ENCODE results near the gene GPX8.

The GPX8 gene, protein sequence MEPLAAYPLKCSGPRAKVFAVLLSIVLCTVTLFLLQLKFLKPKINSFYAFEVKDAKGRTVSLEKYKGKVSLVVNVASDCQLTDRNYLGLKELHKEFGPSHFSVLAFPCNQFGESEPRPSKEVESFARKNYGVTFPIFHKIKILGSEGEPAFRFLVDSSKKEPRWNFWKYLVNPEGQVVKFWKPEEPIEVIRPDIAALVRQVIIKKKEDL

GRCh38 chr5:55159763-55160492 lies at the start of gene GPX8:
TSS of gene GPX8 (plus strand) at chr5:55160171. CDS start at chr5:55160193, 22 bp downstream.
- DNase-seq (ENCODE audit: low read depth): no peak

GRCh38 chr5:55110217-55110616 lies 49.8 kb upstream of the GPX8 start:
- DNase-seq (ENCODE audit: low read depth): no peak

- no peak for DNase-seq (ENCODE audit: low read depth)
These were observed 46.6 kb upstream of the GPX8 start for GRCh38 chr5:55113327-55113726.

GRCh38 chr5:55114061-55114460 lies 45.9 kb upstream of the GPX8 start:
- DNase-seq (ENCODE audit: low read depth): no peak

GRCh38 chr5:55123365-55123764 lies 36.6 kb upstream of the GPX8 start:
- no peak for DNase-seq (ENCODE audit: low read depth)

GRCh38 chr5:55134053-55134722 lies 25.8 kb upstream of the GPX8 start:
- no peak for DNase-seq (ENCODE audit: low read depth)

GRCh38 chr5:55136521-55136920 lies 23.4 kb upstream of the GPX8 start:
- DNase-seq (ENCODE audit: low read depth): no peak

- no peak for DNase-seq (ENCODE audit: low read depth)
These were observed 18.9 kb upstream of the GPX8 start for GRCh38 chr5:55140908-55141665.

DNA sequence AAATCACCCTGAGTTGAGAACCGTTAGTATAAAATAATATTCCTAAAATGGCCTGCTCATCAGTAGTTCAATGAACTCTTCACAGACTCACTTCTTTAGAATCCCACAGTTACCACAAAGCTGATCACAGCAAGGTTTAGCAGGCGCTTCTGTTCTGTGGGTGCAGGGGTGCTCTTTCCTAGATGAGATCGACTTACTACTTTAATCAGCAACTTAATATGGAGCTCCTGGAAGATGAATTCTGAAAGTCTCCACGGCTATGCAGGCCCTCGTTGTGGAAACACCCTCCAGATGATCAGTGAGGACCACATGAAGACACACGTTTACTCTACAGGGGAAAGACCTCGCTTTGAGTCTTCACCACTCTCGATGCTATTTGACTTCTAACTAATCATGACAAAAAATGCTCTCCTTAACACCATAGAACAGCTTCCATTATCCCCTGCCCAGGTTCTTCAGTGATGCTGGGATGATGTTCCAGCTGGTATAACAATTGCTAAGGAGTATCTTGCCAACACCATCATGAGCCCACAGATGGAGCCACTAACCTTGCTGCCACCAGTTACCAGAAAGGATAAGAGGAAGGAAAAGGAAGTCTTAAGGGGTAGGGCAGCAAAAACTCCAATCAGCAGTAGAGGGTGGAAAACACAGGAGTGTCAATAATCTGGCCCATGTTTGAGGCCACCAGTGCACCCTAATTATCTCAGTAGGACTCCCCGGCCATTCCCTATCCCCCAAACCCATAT lies 17.9 kb upstream of the GPX8 start:
- DNase-seq (ENCODE audit: low read depth): no peak

- no peak for DNase-seq (ENCODE audit: low read depth)
These were observed 16.3 kb upstream of the GPX8 start for GRCh38 chr5:55143624-55144023.

GRCh38 chr5:55146080-55146479 lies 13.9 kb upstream of the GPX8 start:
- no peak for DNase-seq (ENCODE audit: low read depth)

DNA sequence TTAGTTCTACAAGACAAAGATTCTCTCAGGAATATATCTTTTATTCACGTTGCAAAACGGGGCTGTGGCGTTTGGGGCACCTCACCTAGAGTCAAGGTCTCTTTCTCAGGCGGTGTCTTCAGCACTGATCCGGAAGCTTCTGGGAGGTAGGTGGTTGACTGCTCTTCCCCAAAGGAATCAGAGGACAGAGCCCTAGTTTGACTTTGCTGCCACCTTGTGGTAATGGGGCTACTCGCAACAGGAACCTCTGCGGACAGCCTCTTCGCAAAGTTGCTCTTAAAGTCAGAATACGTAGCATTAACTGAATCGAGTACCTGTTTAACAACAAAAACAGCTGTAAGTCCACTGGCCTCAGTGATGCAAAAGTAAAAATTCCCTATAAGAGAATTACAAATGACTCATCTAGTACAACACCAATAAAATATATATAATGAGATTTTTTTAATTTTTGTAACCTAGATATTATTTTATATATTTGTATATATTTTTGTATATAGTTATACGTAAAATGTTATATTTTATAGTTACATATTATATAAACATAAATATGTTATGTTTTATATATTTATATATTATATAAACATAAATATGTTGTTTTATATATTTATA lies 13.3 kb upstream of the GPX8 start:
- no peak for DNase-seq (ENCODE audit: low read depth)

GRCh38 chr5:55149308-55149795 lies 10.6 kb upstream of the GPX8 start:
- DNase-seq (ENCODE audit: low read depth): no peak

DNA sequence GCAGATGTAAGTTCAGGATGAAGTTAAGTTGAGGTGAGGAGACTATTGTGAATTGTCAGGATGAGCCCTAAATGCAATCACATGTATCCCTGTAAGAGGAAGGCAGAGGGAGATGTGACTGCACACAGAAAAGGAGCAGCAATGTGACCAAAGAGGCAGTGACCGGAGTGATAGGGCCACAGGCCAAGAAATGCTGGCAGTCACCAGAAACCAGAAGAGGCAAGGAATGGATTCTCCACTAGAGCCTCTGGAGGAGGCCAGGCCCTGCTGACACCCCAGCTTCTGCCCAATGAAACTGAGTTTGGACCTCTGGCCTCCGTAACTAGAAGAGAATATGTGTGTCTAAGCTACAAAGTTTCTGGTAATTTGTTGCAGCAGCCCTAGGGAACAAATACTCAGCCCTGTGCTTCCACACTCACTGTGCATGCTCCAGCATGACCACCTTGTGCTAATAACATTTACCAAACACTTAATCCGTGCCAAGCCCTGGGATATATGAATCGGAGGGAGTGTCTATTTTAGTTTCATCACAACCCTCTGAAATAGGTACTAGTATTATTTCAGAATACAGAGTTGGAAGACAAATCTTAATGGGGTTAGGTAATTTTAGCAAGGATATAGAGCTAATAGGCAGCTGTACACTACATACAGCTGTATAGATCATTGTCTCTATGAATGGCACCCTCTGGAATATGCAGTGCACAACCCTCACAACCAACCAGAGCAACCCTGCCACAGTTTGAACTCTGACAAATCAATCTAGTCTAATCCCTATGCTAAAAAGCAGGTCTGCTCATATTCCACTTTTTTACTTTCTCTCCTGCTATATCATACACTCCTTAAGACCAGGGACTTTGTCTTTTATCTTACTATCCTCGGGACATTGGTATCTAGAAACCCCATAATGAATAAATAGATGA lies 7.8 kb upstream of the GPX8 start:
- DNase-seq (ENCODE audit: low read depth): no peak

- DNase-seq (ENCODE audit: low read depth): no peak
These were observed 5.1 kb upstream of the GPX8 start for GRCh38 chr5:55154873-55155272.

DNA sequence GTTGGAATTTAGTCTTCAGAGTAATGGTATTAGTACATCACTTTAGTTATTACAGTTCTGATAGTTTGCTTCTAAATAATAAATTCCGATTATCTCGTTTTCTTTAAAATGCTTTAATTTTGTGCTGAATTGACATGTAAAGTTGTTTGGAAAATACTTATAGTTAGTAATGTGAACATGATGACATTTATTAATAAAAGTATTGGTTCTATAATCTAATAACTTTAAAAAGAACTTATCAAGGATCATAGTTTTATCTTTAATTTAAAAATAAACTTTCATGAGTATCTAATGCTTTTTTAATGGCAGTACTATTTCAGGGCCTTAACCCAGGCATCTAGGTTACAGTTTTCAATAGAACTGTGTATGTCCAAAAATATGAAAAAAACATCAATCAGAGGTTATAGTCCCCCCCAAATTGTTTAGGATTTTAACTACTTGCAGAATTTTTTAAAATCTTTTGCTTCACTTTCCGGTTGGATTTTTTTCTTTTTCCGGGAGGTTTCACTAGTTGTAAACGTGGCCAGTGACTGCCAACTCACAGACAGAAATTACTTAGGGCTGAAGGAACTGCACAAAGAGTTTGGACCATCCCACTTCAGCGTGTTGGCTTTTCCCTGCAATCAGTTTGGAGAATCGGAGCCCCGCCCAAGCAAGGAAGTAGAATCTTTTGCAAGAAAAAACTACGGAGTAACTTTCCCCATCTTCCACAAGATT lies 680 bp downstream of the GPX8 start:
- peak; percentile 87 for DNase-seq (ENCODE audit: low read depth)

DNA sequence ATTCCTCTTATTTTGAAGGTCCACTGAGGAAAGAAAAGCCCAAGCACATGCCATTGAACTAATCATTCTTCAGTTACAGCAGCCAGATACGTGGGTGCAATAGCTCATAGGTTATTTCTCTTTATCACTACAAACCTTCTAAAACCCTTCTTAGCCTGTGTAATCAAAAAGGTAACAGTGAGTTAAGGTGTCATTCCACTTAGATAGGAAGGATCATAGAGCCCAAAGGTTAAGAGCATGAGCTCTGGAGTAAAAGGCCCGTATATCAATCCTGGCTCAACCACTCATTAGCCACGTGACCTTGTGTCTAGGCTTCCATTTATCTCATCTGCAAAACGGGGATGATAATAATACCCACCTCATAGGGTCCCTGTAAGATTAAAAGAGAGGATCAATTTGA lies 2.7 kb downstream of the GPX8 start:
- no peak for DNase-seq (ENCODE audit: low read depth)

- no peak for DNase-seq (ENCODE audit: low read depth)
These were observed 11.5 kb downstream of the GPX8 start for GRCh38 chr5:55171471-55171870.

Measured in GM04503 (cell line).